EL (cell line): ENCODE data around the gene MARCKSL1.
"Not testable (repeated sequence)": the region's sequence is repeated elsewhere in the genome, so short reads cannot be mapped to it uniquely, and the experiment has no call there.

Experiments used
- DNase-seq: peaks from one replicate; pipeline ENCODE4 v3.0.0-alpha.2; 2016

The MARCKSL1 gene

DNA sequence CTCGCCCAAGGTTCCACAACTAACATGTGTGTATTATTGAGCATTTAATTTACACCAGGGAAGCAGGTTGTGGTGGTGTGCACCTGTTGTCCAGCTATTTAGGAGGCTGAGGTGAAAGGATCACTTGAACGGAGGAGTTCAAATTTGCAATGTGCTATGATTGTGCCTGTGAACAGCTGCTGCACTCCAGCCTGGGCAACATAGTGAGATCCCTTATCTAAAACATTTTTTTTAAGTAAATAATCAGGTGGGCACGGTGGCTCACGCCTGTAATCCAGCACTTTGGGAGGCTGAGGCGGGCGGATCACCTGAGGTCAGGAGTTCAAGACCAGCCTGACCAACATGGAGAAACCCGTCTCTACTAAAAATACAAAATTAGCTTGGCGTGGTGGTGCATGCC, 51.3 kb downstream of the MARCKSL1 start:
- DNase-seq = not testable (repeated sequence)
